Stimulated activated CD8-positive, alpha-beta memory T cell treated with anti-CD3 and anti-CD28 coated beads, Interleukin-15, amount 100 ng/mL, for 48 hours (primary cell): ENCODE data around the gene ARMH4.

ENCODE experiments used
- DNase-seq, 2 donors: peaks; one replicate each; pipeline ENCODE4 v3.0.0-alpha.2; 2020; ENCODE audit warnings: low read depth in 2 of 2

ARMH4 gene

GRCh38 chr14:58152014-58152857 is at the start of gene ARMH4:
TSS of gene ARMH4 (minus strand) at chr14:58152213. CDS start at chr14:58139358, 12,855 bp downstream.
- peak; percentile 34 to 40 for DNase-seq

GRCh38 chr14:58200846-58201245 is 48.8 kb upstream of the ARMH4 start:
- DNase-seq, result no peak

- DNase-seq, result peak in 1 of 2 donors; percentile 4
Observed at GRCh38 chr14:58200480-58200841, 48.4 kb upstream of the ARMH4 start.

GRCh38 chr14:58199726-58200479 is 47.9 kb upstream of the ARMH4 start, which contains the start of gene ACTR10:
TSS of gene ACTR10 (plus strand) at chr14:58200149. CDS start at chr14:58200218, 69 bp downstream.
- peak; percentile 86 to 89 for DNase-seq

- DNase-seq, result no peak
Observed at GRCh38 chr14:58198086-58198485, 46.1 kb upstream of the ARMH4 start.

GRCh38 chr14:58196198-58196597 is 44.2 kb upstream of the ARMH4 start:
- DNase-seq, result no peak

- DNase-seq, result no peak
Observed at GRCh38 chr14:58193542-58193941, 41.5 kb upstream of the ARMH4 start.

GRCh38 chr14:58191763-58192601 is 40.0 kb upstream of the ARMH4 start:
- no peak for DNase-seq

GRCh38 chr14:58189176-58189575 is 37.2 kb upstream of the ARMH4 start:
- no peak for DNase-seq

GRCh38 chr14:58177125-58177524 is 25.1 kb upstream of the ARMH4 start:
- no peak for DNase-seq

- DNase-seq, result peak in 1 of 2 donors; percentile 36
Observed at GRCh38 chr14:58171090-58171489, 19.1 kb upstream of the ARMH4 start.

- DNase-seq, result no peak
Observed at GRCh38 chr14:58167891-58168290, 15.9 kb upstream of the ARMH4 start.

- DNase-seq, result no peak
Observed at GRCh38 chr14:58167057-58167456, 15.0 kb upstream of the ARMH4 start.

GRCh38 chr14:58166005-58166983 is 14.3 kb upstream of the ARMH4 start:
- peak; percentile 39 to 47 for DNase-seq

GRCh38 chr14:58160561-58160960 is 8.5 kb upstream of the ARMH4 start:
- DNase-seq, result no peak

- DNase-seq, result no peak
Observed at GRCh38 chr14:58151133-58152013, 640 bp downstream of the ARMH4 start.

GRCh38 chr14:58150243-58150805 is 1.7 kb downstream of the ARMH4 start:
- DNase-seq, result no peak

GRCh38 chr14:58149196-58149595 is 2.8 kb downstream of the ARMH4 start:
- no peak for DNase-seq

GRCh38 chr14:58146399-58146798 is 5.6 kb downstream of the ARMH4 start:
- no peak for DNase-seq
